NCI-H526 (cell line): ENCODE results near the gene SDHAF3.
"Not testable (repeated sequence)": the region's sequence is repeated elsewhere in the genome, so short reads cannot be mapped to it uniquely, and the experiment has no call there.

Experiments
- DNase-seq, 2 experiments: peaks; one replicate each; lab custom pipeline; 2025; lab: John Stamatoyannopoulos, UW

The SDHAF3 gene

DNA sequence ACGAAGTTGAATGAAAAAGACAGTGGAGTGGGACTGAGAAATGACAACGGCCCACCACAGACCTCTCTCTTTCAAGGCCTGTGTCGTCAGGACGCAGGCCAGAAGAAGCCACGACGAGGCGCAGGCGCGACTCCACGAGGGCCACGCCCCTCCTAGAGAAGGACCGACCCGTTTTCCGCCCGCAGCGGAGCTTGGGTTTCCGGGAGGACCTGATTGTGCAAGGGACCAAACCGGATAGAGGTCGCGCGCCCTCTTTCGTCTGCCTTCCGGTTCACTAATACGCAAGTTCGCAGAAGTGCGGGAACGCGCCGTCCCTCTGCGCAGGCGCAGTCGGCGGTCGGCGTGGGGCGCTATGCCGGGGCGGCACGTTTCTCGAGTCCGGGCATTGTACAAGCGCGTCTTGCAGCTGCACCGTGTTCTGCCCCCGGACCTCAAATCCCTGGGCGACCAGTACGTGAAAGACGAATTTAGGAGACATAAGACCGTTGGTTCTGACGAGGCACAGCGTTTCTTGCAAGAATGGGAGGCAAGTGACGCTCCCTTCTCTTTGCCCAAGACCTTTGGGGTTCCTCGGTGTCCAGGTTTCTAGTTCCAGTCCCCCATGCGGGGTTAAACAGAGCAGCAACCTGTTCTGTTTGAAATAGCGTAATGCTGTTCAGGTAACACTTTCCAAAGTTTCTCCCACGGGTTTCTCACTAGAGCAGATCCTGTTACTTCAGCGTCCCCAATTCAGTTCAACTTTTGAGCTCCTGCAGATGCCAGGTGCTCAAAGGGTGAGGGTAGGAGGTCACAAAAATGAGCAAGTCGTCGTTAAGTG is at the start of gene SDHAF3:
Gene SDHAF3 (plus strand): TSS at position 327 of the 817 bp plus-strand sequence. CDS start 26 bp downstream, at position 353.
- DNase-seq = peak; percentile 97 to 100

- DNase-seq = not testable (repeated sequence)
These were observed 45.5 kb upstream of the SDHAF3 start for GRCh38 chr7:97072025-97072424.

DNA sequence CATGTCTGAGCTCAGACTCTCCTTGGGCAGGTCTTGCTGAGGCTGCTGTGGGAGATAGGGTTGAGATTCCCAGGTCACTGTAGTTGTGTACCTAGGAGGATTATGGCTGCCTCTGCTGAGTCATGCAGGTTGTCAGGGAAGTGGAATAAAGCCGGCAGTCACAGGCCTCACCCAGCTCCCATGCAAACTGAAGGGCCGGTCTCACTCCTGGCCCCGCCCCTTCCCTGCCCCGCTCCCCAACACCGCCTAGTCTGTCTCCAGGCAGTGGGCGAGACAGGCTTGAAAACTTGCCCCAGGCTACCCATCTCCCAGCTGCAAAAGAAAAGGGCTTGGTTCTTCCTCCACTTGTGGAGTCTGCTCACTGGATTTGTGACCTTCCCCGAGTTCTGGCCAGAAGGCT is 41.6 kb upstream of the SDHAF3 start:
- no peak for DNase-seq

DNA sequence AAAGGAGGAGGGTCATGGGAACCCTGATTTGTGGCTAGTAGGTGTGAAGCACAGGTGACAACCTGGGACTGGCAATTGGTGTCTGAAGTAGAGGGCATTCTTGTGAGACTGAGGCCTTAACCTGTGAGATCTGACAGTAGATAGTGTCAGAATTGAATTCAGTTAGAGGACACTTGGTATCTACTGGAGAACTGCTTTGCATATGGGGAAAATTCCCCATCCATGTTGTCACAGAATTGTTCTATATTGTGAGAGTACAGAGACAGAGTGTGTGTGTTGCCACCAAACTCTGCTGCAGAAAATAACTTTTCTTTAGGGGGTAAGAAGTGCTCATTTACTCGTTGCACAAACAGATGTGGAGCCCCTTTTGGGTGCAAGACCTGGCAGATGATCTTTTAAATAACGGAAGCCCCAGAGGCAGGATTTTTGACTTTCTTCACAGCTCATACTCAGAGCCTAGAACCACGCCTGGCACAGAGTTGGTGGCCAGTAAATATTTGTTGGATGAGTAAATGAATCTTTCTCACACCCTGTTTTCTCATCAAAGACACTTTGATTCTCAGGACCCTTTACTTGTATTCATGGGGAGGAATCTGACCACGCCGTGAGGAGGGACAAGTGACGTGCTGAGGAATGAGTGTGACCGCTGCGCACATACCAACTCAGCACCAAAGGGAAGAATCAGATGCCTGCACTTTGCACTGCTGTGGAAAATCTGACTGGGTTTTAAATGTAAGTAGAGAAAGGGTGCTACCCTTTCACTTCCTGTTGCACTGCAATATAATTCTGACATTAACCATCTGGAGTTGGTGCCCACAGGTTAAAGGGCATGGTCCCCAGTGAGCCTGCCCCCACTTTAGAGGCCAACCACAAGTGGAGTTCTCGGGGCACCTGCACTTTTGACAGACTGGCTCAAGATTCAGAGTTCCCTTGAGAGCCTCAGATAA is 39.2 kb upstream of the SDHAF3 start:
- DNase-seq = peak in 1 of 2 experiments; percentile 17

DNA sequence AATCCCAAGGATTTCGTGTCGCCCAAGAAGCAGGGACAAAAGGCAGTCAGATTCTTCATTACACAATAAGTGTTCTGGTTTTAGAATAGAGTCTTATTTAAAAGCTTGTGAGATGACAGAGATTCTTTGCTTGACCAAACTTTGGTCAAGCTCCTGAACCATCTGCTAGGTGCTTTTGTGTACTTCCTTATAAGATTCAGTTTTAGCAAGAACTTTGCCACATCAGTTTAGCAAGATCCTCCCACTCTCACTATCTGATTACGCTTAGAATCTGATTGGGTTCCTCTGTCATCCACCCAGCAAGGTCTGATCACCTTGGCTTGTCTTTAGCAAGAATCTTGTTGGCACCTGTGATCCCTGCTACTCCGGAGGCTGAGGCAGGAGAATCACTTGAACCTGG is 38.2 kb upstream of the SDHAF3 start:
- DNase-seq = no peak

GRCh38 chr7:97081521-97082300 is 35.8 kb upstream of the SDHAF3 start:
- DNase-seq = no peak

GRCh38 chr7:97088364-97088763 is 29.1 kb upstream of the SDHAF3 start:
- DNase-seq = no peak

DNA sequence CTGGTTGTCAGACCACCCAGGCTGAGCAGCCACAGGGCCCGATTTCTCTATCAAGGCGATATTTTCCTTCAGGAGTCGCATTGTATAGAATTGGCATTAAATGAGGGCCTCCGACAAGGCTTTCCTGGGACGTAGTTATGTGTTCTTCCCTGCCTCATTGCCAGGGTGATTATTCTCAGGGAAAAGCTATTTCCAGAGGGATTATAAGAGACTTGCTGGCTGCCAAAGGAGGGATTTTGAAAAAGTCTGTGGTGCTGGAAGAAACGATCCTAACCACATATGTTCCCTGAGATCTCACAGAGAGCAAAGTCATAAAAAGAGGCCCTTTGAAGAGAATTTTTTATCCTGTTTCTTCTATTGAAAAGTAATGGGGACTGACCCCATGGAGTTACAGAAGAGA is 27.7 kb upstream of the SDHAF3 start:
- DNase-seq = no peak

DNA sequence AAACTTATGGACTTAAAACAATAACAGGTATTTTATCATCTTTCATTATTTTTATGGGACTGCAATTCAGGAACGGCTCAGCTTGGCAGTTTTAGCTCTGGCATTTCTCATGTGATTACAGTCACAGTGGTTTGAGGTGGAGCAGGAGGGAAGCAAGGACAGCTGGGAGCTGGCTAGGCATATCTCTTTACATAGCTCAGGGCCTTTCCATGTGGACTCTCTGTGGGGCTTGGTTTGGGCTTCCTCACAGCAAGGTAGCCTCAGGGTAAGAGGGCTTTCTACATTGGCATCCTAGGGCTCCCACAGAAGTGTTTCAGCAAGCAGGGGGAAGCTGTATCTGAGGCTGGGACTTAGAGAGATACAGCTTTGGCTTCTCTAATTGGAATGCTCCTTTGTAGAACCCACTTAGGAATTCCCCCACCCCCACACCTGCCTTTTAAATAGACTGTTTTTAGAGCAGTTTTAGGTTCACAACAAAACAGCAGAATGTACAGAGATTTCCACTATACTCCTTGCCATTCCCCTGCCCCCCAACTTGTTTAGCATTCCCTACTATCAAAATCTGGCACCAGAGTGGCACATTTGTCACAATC is 26.6 kb upstream of the SDHAF3 start:
- no peak for DNase-seq

DNA sequence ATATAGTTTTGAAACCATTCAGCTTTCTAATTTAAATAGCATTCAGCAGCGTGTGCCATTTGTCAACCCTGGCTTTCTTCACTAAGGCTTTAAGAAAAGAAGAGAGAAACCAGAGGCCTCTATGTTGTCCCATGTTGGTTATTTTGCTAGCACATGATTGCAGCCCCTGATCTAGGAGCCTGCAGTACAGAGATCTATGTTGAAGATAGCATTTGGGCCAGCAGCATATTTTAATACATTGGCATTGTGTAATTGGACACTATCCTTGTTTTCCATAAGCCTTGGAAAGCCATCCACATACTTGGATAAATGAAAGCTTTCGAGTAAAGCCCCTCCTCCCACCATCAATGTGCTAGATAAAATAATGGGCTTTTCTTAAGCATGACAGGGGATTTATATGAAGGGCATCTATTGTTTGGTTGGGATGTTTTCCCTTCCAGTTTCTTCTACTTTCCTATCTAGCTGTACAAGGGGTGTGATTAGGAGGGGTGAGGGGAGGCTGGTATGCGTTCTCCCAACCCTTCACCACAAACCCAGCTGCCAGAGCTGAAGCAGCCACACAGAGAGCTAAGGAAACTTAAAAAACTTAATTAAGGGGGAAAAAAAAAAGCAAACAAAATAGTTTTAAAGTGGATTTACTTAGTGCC is 23.1 kb upstream of the SDHAF3 start:
- DNase-seq = peak; percentile 81 to 91

- no peak for DNase-seq
These were observed 21.5 kb upstream of the SDHAF3 start for GRCh38 chr7:97096037-97096436.

GRCh38 chr7:97096661-97097060 is 20.8 kb upstream of the SDHAF3 start:
- no peak for DNase-seq

DNA sequence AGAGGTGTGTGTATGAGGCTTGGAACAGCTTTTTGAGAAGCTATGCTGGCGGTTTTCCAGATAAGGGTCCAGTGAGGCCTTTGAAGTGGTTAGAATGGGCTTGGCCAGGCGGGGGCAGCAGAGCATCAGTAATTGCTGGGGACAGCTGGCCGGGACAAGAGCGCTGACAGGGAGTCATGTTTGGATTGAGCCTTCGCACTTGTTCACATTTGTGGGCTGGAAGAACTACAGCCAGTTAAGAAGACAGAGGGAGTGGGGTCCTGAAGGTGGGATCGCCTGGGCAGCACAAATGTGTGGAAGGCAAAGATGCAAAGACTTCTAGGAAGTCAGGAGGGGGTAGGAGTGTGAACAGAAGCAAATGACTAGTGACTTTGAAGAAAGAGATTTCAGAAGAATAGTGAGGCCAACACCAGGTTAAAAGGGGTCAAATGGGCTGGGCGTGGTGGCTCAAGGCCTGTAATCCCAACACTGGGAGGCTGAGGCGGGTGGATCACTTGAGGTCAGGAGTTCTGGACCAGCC is 12.7 kb upstream of the SDHAF3 start:
- peak; percentile 57 to 90 for DNase-seq

- DNase-seq = no peak
These were observed 10.2 kb upstream of the SDHAF3 start for GRCh38 chr7:97107192-97107800.

GRCh38 chr7:97116308-97116707 is 1.2 kb upstream of the SDHAF3 start:
- DNase-seq = no peak

DNA sequence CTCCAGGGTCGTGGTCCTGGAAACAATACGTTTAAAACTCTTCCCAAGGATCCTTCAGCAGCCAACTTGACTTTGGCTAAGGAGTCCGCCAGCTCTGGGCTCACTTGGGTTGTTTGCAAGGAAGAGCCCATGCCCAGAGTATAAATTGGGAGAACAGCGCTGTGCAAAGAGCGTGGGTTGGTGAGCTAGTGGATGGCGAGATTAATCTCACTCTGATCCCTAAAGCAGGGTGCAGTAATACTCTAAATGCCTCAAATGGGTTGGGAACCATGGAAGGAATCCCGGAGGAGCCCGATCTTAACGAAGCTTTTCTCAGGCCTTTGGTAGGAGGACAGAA is 495 bp upstream of the SDHAF3 start:
- DNase-seq = no peak

GRCh38 chr7:97118306-97118917 is 914 bp downstream of the SDHAF3 start:
- peak in 1 of 2 experiments; percentile 6 for DNase-seq

GRCh38 chr7:97119747-97120146 is 2.2 kb downstream of the SDHAF3 start:
- no peak for DNase-seq

GRCh38 chr7:97120713-97121457 is 3.4 kb downstream of the SDHAF3 start:
- DNase-seq = no peak
